ENCODE results near the gene ZFP57.

Gene ZFP57

GRCh38 chr6:29625337-29625930 lies 55.5 kb downstream of the ZFP57 start:
- TF ChIP-seq ZC3H10 (CRISPR knock-in tag; IDR thresholded peaks at IDR 0.05) (no peak), TSHZ2 (CRISPR knock-in tag; IDR thresholded peaks at IDR 0.05) (no peak), ZNF8 (CRISPR knock-in tag; IDR thresholded peaks at IDR 0.05) (no peak), OSR1 (CRISPR knock-in tag; IDR thresholded peaks at IDR 0.05) (no peak), GLIS3 (CRISPR knock-in tag; IDR thresholded peaks at IDR 0.05) (no peak), CSDC2 (CRISPR knock-in tag; IDR thresholded peaks at IDR 0.05) (no peak), TCF4 (CRISPR knock-in tag; IDR thresholded peaks at IDR 0.05; ENCODE audit: borderline replicate concordance) (no peak), ZFP30 (CRISPR knock-in tag; IDR thresholded peaks at IDR 0.05) (no peak), TOX (CRISPR knock-in tag; IDR thresholded peaks at IDR 0.05; ENCODE audit: borderline replicate concordance) (no peak), SNAI2 (CRISPR knock-in tag; IDR thresholded peaks at IDR 0.05) (no peak), ARNTL (CRISPR knock-in tag; IDR thresholded peaks at IDR 0.05; ENCODE audit: borderline replicate concordance, low read depth) (no peak), ZNF70 (CRISPR knock-in tag; IDR thresholded peaks at IDR 0.05) (no peak), BACH2 (CRISPR knock-in tag; IDR thresholded peaks at IDR 0.05; ENCODE audit: borderline replicate concordance) (no peak), ISL1 (CRISPR knock-in tag; IDR thresholded peaks at IDR 0.05) (no peak), ESRRG (CRISPR knock-in tag; IDR thresholded peaks at IDR 0.05) (no peak)
- TF ChIP-seq, protein P1, sequence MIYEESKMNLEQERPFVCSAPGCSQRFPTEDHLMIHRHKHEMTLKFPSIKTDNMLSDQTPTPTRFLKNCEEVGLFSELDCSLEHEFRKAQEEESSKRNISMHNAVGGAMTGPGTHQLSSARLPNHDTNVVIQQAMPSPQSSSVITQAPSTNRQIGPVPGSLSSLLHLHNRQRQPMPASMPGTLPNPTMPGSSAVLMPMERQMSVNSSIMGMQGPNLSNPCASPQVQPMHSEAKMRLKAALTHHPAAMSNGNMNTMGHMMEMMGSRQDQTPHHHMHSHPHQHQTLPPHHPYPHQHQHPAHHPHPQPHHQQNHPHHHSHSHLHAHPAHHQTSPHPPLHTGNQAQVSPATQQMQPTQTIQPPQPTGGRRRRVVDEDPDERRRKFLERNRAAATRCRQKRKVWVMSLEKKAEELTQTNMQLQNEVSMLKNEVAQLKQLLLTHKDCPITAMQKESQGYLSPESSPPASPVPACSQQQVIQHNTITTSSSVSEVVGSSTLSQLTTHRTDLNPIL (CRISPR knock-in tag; IDR thresholded peaks at IDR 0.05; ENCODE audit: low read depth) = no peak
- TF ChIP-seq, protein P2, sequence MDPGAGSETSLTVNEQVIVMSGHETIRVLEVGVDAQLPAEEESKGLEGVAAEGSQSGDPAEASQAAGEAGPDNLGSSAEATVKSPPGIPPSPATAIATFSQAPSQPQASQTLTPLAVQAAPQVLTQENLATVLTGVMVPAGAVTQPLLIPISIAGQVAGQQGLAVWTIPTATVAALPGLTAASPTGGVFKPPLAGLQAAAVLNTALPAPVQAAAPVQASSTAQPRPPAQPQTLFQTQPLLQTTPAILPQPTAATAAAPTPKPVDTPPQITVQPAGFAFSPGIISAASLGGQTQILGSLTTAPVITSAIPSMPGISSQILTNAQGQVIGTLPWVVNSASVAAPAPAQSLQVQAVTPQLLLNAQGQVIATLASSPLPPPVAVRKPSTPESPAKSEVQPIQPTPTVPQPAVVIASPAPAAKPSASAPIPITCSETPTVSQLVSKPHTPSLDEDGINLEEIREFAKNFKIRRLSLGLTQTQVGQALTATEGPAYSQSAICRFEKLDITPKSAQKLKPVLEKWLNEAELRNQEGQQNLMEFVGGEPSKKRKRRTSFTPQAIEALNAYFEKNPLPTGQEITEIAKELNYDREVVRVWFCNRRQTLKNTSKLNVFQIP (CRISPR knock-in tag; IDR thresholded peaks at IDR 0.05; ENCODE audit: borderline replicate concordance, low read depth) = no peak
- ATAC-seq = no peak

- no peak for ATAC-seq
These were observed 56.4 kb downstream of the ZFP57 start for GRCh38 chr6:29624520-29624961.

More at GRCh38 chr6:29624520-29624961, 56.4 kb downstream of the ZFP57 start:
- TF ChIP-seq ESRRG (CRISPR knock-in tag; IDR thresholded peaks at IDR 0.05) (no peak), ARNTL (CRISPR knock-in tag; IDR thresholded peaks at IDR 0.05; ENCODE audit: borderline replicate concordance, low read depth) (no peak), BACH2 (CRISPR knock-in tag; IDR thresholded peaks at IDR 0.05; ENCODE audit: borderline replicate concordance) (no peak), ZNF8 (CRISPR knock-in tag; IDR thresholded peaks at IDR 0.05) (no peak), ZC3H10 (CRISPR knock-in tag; IDR thresholded peaks at IDR 0.05) (no peak), CSDC2 (CRISPR knock-in tag; IDR thresholded peaks at IDR 0.05) (no peak), ZNF565 (CRISPR knock-in tag; conservative IDR thresholded peaks at IDR 0.05; ENCODE audit: low read depth) (no peak), ISL1 (CRISPR knock-in tag; IDR thresholded peaks at IDR 0.05) (no peak), CSRNP3 (CRISPR knock-in tag; IDR thresholded peaks at IDR 0.05) (no peak), ZFP30 (CRISPR knock-in tag; IDR thresholded peaks at IDR 0.05) (no peak), TCF4 (CRISPR knock-in tag; IDR thresholded peaks at IDR 0.05; ENCODE audit: borderline replicate concordance) (no peak), TOX (CRISPR knock-in tag; IDR thresholded peaks at IDR 0.05; ENCODE audit: borderline replicate concordance) (no peak), ZFP3 (CRISPR knock-in tag; IDR thresholded peaks at IDR 0.05) (no peak)
- TF ChIP-seq, protein P2 (CRISPR knock-in tag; IDR thresholded peaks at IDR 0.05; ENCODE audit: borderline replicate concordance, low read depth) = no peak
- TF ChIP-seq, protein P1 (CRISPR knock-in tag; IDR thresholded peaks at IDR 0.05; ENCODE audit: low read depth) = no peak
- TF ChIP-seq, protein P3, sequence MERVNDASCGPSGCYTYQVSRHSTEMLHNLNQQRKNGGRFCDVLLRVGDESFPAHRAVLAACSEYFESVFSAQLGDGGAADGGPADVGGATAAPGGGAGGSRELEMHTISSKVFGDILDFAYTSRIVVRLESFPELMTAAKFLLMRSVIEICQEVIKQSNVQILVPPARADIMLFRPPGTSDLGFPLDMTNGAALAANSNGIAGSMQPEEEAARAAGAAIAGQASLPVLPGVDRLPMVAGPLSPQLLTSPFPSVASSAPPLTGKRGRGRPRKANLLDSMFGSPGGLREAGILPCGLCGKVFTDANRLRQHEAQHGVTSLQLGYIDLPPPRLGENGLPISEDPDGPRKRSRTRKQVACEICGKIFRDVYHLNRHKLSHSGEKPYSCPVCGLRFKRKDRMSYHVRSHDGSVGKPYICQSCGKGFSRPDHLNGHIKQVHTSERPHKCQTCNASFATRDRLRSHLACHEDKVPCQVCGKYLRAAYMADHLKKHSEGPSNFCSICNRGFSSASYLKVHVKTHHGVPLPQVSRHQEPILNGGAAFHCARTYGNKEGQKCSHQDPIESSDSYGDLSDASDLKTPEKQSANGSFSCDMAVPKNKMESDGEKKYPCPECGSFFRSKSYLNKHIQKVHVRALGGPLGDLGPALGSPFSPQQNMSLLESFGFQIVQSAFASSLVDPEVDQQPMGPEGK (CRISPR knock-in tag; IDR thresholded peaks at IDR 0.05; ENCODE audit: borderline replicate concordance) = no peak

All from SK-N-SH treated with all-trans-retinoic acid at 6 μM for 48 hours (cell line).